MCF 10A (cell line): ENCODE data around the gene IL17C. TPM values are rescaled to one million over a fixed set of nuclear protein-coding genes. Genes with fewer than 3 reads are reported as not detected.

Source experiments
- BruUV-seq: library from RNA; stranded (reverse); fragments of 400-500 nt; replicated peaks from 2 replicates; lab custom pipeline; 2021; lab: Mats Ljungman, UMichigan
- CTCF ChIA-PET: fragments of 300-600 bp; sonication (Branson Sonifier 250); formaldehyde crosslinking; extraction: SDS; loops from one replicate; lab custom pipeline; 2021; ENCODE audit warnings: antibody characterized with exemption, inconsistent platforms; lab: Yijun Ruan, JAX
- POLR2A ChIA-PET: fragments of 300-600, 350-650 bp; sonication (Branson Sonifier 250); formaldehyde crosslinking; extraction: SDS; loops from one replicate; lab custom pipeline; 2020; ENCODE audit warnings: antibody characterized with exemption, inconsistent platforms; lab: Yijun Ruan, JAX
- DNase-seq: peaks from one replicate; pipeline ENCODE4 v3.0.0-alpha.2; 2018; ENCODE audit not compliant: unreplicated experiment
- H3K27ac Mint-ChIP-seq: one replicate; pipeline ENCODE4 v1.8.0; 2022; ENCODE audit warnings: mild to moderate bottlenecking, low read depth, mixed read lengths; ENCODE audit not compliant: unreplicated experiment
- H3K27me3 Mint-ChIP-seq: one replicate; pipeline ENCODE4 v1.8.0; 2022; ENCODE audit warnings: mixed read lengths; ENCODE audit not compliant: insufficient read depth, unreplicated experiment
- H3K36me3 Mint-ChIP-seq: one replicate; pipeline ENCODE4 v1.8.0; 2022; ENCODE audit warnings: mild to moderate bottlenecking, moderate library complexity, mixed read lengths; ENCODE audit not compliant: insufficient read depth, unreplicated experiment
- H3K4me1 Mint-ChIP-seq: one replicate; pipeline ENCODE4 v1.8.0; 2022; ENCODE audit warnings: mixed read lengths; ENCODE audit not compliant: insufficient read depth, unreplicated experiment
- H3K4me3 Mint-ChIP-seq: one replicate; pipeline ENCODE4 v1.8.0; 2022; ENCODE audit warnings: mild to moderate bottlenecking, moderate library complexity, mixed read lengths; ENCODE audit not compliant: unreplicated experiment
- H3K9me3 Mint-ChIP-seq: one replicate; pipeline ENCODE4 v1.8.0; 2022; ENCODE audit warnings: mixed read lengths; ENCODE audit not compliant: unreplicated experiment
- intact Hi-C: fragments of 100-400 bp; cut with micrococcal nuclease; formaldehyde crosslinking; loops from 2 replicates; pipeline ENCODE4 v1.14.1; 2022
- total RNA-seq: library from RNA; stranded (reverse); gene quantifications from 2 replicates; pipeline ENCODE4 v1.2.3, GENCODE V29; 2022
- TF ChIP-seq, protein P1 (sequence below): fragments of 200-600 bp; IDR thresholded peaks from one replicate; pipeline ENCODE4 v1.8.0; 2022; ENCODE audit warnings: antibody characterized with exemption, mild to moderate bottlenecking; ENCODE audit not compliant: unreplicated experiment

Gene IL17C
- total RNA-seq, 1 experiment from 2014 or later, result not detected

DNA sequence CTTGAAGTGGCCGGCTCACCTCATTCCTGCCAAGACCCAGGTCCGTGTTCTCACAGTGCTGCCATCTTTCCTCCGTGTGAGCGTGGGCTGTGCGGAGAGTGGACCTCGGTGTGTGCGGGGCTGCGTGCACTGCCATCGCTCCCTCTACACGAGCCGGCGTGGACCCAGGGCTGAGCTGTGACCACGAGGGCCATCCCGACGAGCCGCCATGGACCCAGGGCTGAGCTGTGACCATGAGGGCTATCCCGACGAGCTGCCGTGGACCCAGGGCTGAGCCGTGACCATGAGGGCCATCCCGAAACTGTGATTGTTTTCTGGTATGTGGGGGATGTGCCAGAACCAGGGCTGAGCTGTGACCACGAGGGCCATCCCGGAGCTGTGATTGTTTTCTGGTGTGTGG is 33.4 kb downstream of the IL17C start:
- TF ChIP-seq, protein P1, sequence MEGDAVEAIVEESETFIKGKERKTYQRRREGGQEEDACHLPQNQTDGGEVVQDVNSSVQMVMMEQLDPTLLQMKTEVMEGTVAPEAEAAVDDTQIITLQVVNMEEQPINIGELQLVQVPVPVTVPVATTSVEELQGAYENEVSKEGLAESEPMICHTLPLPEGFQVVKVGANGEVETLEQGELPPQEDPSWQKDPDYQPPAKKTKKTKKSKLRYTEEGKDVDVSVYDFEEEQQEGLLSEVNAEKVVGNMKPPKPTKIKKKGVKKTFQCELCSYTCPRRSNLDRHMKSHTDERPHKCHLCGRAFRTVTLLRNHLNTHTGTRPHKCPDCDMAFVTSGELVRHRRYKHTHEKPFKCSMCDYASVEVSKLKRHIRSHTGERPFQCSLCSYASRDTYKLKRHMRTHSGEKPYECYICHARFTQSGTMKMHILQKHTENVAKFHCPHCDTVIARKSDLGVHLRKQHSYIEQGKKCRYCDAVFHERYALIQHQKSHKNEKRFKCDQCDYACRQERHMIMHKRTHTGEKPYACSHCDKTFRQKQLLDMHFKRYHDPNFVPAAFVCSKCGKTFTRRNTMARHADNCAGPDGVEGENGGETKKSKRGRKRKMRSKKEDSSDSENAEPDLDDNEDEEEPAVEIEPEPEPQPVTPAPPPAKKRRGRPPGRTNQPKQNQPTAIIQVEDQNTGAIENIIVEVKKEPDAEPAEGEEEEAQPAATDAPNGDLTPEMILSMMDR, result no peak
- H3K4me3 Mint-ChIP-seq, result no peak overlapping the region
- no TSS peak for BruUV-seq
- H3K27me3 Mint-ChIP-seq, result no peaks in the 10 kb centered on the region
- ChIA-PET CTCF (interaction anchor here (0.6 to 1.0 kb wide), 4 partner anchors 43 to 444 kb away, joined by 3 to 5 read pairs (median 3); no protein-coding TSS in a partner anchor), POLR2A (interaction anchor here (0.9 kb wide), 1 partner anchor 15 kb away, joined by 3 read pairs; no protein-coding TSS in a partner anchor)
- no peaks in the 10 kb centered on the region for H3K4me1 Mint-ChIP-seq
- intact Hi-C loops, result no loop called here
- peaks cover 4% of the 10 kb centered on the region for H3K36me3 Mint-ChIP-seq
- no peaks in the 10 kb centered on the region for H3K9me3 Mint-ChIP-seq
- no peak for DNase-seq
- H3K27ac Mint-ChIP-seq, result no peak overlapping the region

GRCh38 chr16:88672776-88673175 is 34.4 kb downstream of the IL17C start:
- peaks cover 6% of the 10 kb centered on the region for H3K36me3 Mint-ChIP-seq
- H3K27ac Mint-ChIP-seq, result no peak overlapping the region
- CTCF ChIA-PET, result interaction anchor here (0.6 to 1.0 kb wide), 4 partner anchors 55 to 120 kb away, joined by 3 to 5 read pairs (median 3); no protein-coding TSS in a partner anchor
- no peak overlapping the region for H3K4me3 Mint-ChIP-seq
- POLR2A ChIA-PET, result interaction anchor here (0.9 kb wide), 1 partner anchor 14 kb away, joined by 3 read pairs; no protein-coding TSS in a partner anchor
- no peaks in the 10 kb centered on the region for H3K9me3 Mint-ChIP-seq
- H3K27me3 Mint-ChIP-seq, result no peaks in the 10 kb centered on the region
- H3K4me1 Mint-ChIP-seq, result no peaks in the 10 kb centered on the region
- DNase-seq, result peak; percentile 27
- BruUV-seq, result no TSS peak
- intact Hi-C loops, result no loop called here
- TF ChIP-seq, protein P1, result no peak

DNA sequence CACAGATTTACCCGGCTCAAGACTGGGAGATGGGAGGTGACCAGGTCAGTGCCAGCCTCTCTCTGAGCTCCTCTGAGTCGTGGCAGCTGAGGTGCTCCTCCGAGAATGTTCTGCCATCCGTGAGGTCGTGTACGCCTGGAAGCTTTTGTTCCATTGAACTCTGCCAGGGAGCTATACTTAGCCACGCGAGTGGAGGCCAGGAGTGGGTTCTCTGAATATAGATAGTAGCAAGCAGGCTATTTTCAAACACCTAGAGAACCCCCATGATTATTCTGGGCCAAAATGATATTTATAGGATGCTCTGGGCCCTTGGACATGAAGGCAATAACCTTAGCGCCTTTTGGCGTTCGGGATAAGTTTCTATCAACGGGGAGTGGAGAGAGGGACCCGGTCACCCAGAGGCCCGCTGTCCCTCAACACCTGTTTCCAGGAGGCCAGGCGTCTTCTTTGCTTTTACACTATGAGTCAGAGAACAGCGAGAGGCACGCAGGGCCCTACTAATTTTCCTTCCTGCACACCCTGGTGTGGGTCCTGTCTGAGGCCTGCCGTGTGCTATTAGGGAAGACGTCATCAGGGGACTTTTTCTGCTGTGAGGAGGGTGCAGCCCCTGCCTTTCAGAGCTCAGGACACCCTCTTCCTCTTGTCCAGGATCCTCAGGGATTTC is 35.5 kb downstream of the IL17C start:
- ChIA-PET POLR2A (no interaction called here), CTCF (no interaction called here)
- Mint-ChIP-seq H3K4me1 (no peaks in the 10 kb centered on the region), H3K27ac (no peak overlapping the region), H3K4me3 (no peak overlapping the region), H3K27me3 (no peaks in the 10 kb centered on the region), H3K9me3 (no peaks in the 10 kb centered on the region), H3K36me3 (peaks cover 6% of the 10 kb centered on the region)
- DNase-seq, result no peak
- intact Hi-C loops, result no loop called here
- TF ChIP-seq, protein P1, result no peak
- BruUV-seq, result no TSS peak

- no peaks in the 10 kb centered on the region for H3K27me3 Mint-ChIP-seq
- intact Hi-C loops, result no loop called here
- no peaks in the 10 kb centered on the region for H3K9me3 Mint-ChIP-seq
- ChIA-PET CTCF (no interaction called here), POLR2A (no interaction called here)
- no peaks in the 10 kb centered on the region for H3K4me1 Mint-ChIP-seq
- H3K4me3 Mint-ChIP-seq, result no peak overlapping the region
- H3K27ac Mint-ChIP-seq, result no peak overlapping the region
- no peak for DNase-seq
- no TSS peak for BruUV-seq
- peaks cover 6% of the 10 kb centered on the region for H3K36me3 Mint-ChIP-seq
- TF ChIP-seq, protein P1, result no peak
These were observed 38.3 kb downstream of the IL17C start for GRCh38 chr16:88676502-88677242.
